DMS53 treated with DMSO at 0.1 percent for 48 hours (cell line): ENCODE data around the gene HNRNPDL.
"Not testable (repeated sequence)": the region's sequence is repeated elsewhere in the genome, so short reads cannot be mapped to it uniquely, and the experiment has no call there.

ENCODE experiments used
- DNase-seq: peaks from one replicate; lab custom pipeline; 2025; ENCODE audit not compliant: unreplicated experiment; lab: John Stamatoyannopoulos, UW

The HNRNPDL gene

GRCh38 chr4:82430193-82430963 is at the start of gene HNRNPDL, which contains the start of gene ENOPH1:
Gene HNRNPDL, minus strand, starts transcription at chr4:82430462. Its CDS starts 772 bp downstream, at chr4:82429690.
Gene ENOPH1, plus strand, starts transcription at chr4:82430590. Its CDS starts 240 bp downstream, at chr4:82430830.
- DNase-seq: peak; percentile 79

- DNase-seq: no peak
These were observed 49.3 kb upstream of the HNRNPDL start for GRCh38 chr4:82479562-82479961.

- not testable (repeated sequence) for DNase-seq
These were observed 47.2 kb upstream of the HNRNPDL start for GRCh38 chr4:82477469-82477868.

GRCh38 chr4:82475931-82476330 is 45.7 kb upstream of the HNRNPDL start:
- DNase-seq: not testable (repeated sequence)

GRCh38 chr4:82473621-82474164 is 43.4 kb upstream of the HNRNPDL start:
- DNase-seq: no peak

GRCh38 chr4:82473080-82473479 is 42.8 kb upstream of the HNRNPDL start:
- not testable (repeated sequence) for DNase-seq

- DNase-seq: no peak
These were observed 39.6 kb upstream of the HNRNPDL start for GRCh38 chr4:82469791-82470345.

- DNase-seq: no peak
These were observed 37.2 kb upstream of the HNRNPDL start for GRCh38 chr4:82467471-82467870.

- DNase-seq: no peak
These were observed 33.0 kb upstream of the HNRNPDL start for GRCh38 chr4:82463221-82463620.

GRCh38 chr4:82462415-82462831 is 32.2 kb upstream of the HNRNPDL start:
- peak; percentile 43 for DNase-seq

GRCh38 chr4:82461710-82462109 is 31.4 kb upstream of the HNRNPDL start:
- no peak for DNase-seq

GRCh38 chr4:82458729-82459128 is 28.5 kb upstream of the HNRNPDL start:
- DNase-seq: no peak

GRCh38 chr4:82457266-82457665 is 27.0 kb upstream of the HNRNPDL start:
- no peak for DNase-seq

GRCh38 chr4:82452026-82452425 is 21.8 kb upstream of the HNRNPDL start:
- no peak for DNase-seq

- DNase-seq: no peak
These were observed 20.9 kb upstream of the HNRNPDL start for GRCh38 chr4:82450966-82451755.

GRCh38 chr4:82447886-82448285 is 17.6 kb upstream of the HNRNPDL start:
- DNase-seq: no peak

GRCh38 chr4:82439088-82439487 is 8.8 kb upstream of the HNRNPDL start:
- DNase-seq: no peak

GRCh38 chr4:82437285-82438005 is 7.2 kb upstream of the HNRNPDL start:
- no peak for DNase-seq

- no peak for DNase-seq
These were observed 6.5 kb upstream of the HNRNPDL start for GRCh38 chr4:82436780-82437179.

GRCh38 chr4:82436130-82436529 is 5.9 kb upstream of the HNRNPDL start:
- DNase-seq: no peak

GRCh38 chr4:82434949-82435348 is 4.7 kb upstream of the HNRNPDL start:
- no peak for DNase-seq
